Measurements from ENCODE around the gene TCAP.

DNA sequence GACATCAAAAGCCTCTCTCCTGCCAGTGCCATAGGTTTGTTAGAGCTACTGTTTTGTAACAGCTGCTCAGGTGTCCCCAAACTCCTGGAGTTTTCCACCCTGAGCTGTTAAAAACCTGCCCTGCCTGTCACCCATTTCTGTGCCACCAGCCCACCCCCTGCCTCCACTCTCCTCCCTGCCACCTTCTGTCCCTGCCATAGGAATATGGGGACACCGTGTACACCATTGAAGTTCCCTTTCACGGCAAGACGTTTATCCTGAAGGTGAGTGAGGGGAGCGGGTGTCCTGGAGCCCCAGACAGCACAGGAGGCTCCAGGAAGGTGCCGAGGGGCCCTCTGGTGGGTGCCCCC lies 5.2 kb upstream of the TCAP start:
- no peak for TF ChIP-seq EZH2phosphoT487 (IDR thresholded peaks at IDR 0.05; ENCODE audit: borderline replicate concordance)
- TF ChIP-seq, protein P1, sequence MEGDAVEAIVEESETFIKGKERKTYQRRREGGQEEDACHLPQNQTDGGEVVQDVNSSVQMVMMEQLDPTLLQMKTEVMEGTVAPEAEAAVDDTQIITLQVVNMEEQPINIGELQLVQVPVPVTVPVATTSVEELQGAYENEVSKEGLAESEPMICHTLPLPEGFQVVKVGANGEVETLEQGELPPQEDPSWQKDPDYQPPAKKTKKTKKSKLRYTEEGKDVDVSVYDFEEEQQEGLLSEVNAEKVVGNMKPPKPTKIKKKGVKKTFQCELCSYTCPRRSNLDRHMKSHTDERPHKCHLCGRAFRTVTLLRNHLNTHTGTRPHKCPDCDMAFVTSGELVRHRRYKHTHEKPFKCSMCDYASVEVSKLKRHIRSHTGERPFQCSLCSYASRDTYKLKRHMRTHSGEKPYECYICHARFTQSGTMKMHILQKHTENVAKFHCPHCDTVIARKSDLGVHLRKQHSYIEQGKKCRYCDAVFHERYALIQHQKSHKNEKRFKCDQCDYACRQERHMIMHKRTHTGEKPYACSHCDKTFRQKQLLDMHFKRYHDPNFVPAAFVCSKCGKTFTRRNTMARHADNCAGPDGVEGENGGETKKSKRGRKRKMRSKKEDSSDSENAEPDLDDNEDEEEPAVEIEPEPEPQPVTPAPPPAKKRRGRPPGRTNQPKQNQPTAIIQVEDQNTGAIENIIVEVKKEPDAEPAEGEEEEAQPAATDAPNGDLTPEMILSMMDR (conservative IDR thresholded peaks at IDR 0.05; ENCODE audit: low read length): no peak

Data from Loucy (cell line).